ENCODE results near the gene TMEM132C. TPM values are rescaled to one million over a fixed set of nuclear protein-coding genes. Genes with fewer than 3 reads are reported as not detected.

The TMEM132C gene
- total RNA-seq, 1 donor, result not detected

- TF ChIP-seq, protein P1, sequence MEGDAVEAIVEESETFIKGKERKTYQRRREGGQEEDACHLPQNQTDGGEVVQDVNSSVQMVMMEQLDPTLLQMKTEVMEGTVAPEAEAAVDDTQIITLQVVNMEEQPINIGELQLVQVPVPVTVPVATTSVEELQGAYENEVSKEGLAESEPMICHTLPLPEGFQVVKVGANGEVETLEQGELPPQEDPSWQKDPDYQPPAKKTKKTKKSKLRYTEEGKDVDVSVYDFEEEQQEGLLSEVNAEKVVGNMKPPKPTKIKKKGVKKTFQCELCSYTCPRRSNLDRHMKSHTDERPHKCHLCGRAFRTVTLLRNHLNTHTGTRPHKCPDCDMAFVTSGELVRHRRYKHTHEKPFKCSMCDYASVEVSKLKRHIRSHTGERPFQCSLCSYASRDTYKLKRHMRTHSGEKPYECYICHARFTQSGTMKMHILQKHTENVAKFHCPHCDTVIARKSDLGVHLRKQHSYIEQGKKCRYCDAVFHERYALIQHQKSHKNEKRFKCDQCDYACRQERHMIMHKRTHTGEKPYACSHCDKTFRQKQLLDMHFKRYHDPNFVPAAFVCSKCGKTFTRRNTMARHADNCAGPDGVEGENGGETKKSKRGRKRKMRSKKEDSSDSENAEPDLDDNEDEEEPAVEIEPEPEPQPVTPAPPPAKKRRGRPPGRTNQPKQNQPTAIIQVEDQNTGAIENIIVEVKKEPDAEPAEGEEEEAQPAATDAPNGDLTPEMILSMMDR (IDR thresholded peaks at IDR 0.05; ENCODE audit: insufficient read depth, low read length), result no peak
- no peak for DNase-seq (ENCODE audit: low read depth)
- no peak overlapping the region for H3K4me3 ChIP-seq (ENCODE audit: low read depth, low read length)
Observed at GRCh38 chr12:128557231-128557630, 290.3 kb downstream of the TMEM132C start.

GRCh38 chr12:128564956-128565355 lies 298.0 kb downstream of the TMEM132C start:
- no peak overlapping the region for H3K4me3 ChIP-seq (ENCODE audit: low read depth, low read length)
- TF ChIP-seq, protein P1 (IDR thresholded peaks at IDR 0.05; ENCODE audit: insufficient read depth, low read length), result no peak
- no peak for DNase-seq (ENCODE audit: low read depth)

DNA sequence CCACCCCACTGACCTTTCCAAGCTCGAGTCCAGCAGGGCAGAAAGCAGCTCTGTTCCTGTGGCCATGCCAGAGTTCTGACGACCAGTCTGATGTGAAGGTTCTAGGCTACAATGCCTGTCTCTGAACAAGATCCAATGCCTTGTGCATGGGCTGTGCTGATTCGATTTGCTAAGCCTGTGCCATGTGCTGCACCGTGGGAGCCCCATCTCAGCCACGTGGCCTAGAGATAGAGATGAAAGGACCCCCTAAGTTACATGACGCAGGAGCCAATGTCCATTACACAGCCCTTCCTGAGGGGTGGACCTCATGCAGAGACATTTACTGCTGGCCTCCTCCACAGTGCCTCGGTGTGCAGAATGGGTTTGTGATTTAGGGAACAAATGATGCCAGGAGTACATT lies 300.8 kb downstream of the TMEM132C start:
- TF ChIP-seq, protein P1 (IDR thresholded peaks at IDR 0.05; ENCODE audit: insufficient read depth, low read length), result no peak
- DNase-seq (ENCODE audit: low read depth), result no peak
- H3K4me3 ChIP-seq (ENCODE audit: low read depth, low read length), result no peak overlapping the region

- no peak for DNase-seq (ENCODE audit: low read depth)
- TF ChIP-seq, protein P1 (IDR thresholded peaks at IDR 0.05; ENCODE audit: insufficient read depth, low read length), result no peak
- H3K4me3 ChIP-seq (ENCODE audit: low read depth, low read length), result no peak overlapping the region
Observed at GRCh38 chr12:128570191-128571065, 303.5 kb downstream of the TMEM132C start.

- DNase-seq (ENCODE audit: low read depth), result no peak
- H3K4me3 ChIP-seq (ENCODE audit: low read depth, low read length), result no peak overlapping the region
- TF ChIP-seq, protein P1 (IDR thresholded peaks at IDR 0.05; ENCODE audit: insufficient read depth, low read length), result no peak
Observed at GRCh38 chr12:128571906-128572810, 305.2 kb downstream of the TMEM132C start.

GRCh38 chr12:128573907-128574306 lies 306.9 kb downstream of the TMEM132C start:
- TF ChIP-seq, protein P1 (IDR thresholded peaks at IDR 0.05; ENCODE audit: insufficient read depth, low read length), result no peak
- DNase-seq (ENCODE audit: low read depth), result no peak

More at GRCh38 chr12:128573907-128574306, 306.9 kb downstream of the TMEM132C start:
- H3K4me3 ChIP-seq (ENCODE audit: low read depth, low read length), result no peak overlapping the region

Measured in fibroblast of the aortic adventitia (primary cell).